GM12864 (cell line): Measurements from ENCODE around the gene TMEM98.

Source experiments
- DNase-seq: peaks from one replicate; pipeline ENCODE4 v3.0.0-alpha.2; 2011; ENCODE audit warnings: low read depth
- H3K4me3 ChIP-seq: 2 replicates; pipeline ENCODE4 v1.5.1; 2011; ENCODE audit warnings: mild to moderate bottlenecking, low read depth, low read length, control low read depth
- TF ChIP-seq, protein P1 (sequence below): IDR thresholded peaks from 2 replicates; pipeline ENCODE4 v1.5.1; 2011; ENCODE audit warnings: low read depth, mild to moderate bottlenecking, moderate library complexity, low read length, control low read depth, inconsistent platforms; ENCODE audit errors: missing control alignments

The TMEM98 gene

DNA sequence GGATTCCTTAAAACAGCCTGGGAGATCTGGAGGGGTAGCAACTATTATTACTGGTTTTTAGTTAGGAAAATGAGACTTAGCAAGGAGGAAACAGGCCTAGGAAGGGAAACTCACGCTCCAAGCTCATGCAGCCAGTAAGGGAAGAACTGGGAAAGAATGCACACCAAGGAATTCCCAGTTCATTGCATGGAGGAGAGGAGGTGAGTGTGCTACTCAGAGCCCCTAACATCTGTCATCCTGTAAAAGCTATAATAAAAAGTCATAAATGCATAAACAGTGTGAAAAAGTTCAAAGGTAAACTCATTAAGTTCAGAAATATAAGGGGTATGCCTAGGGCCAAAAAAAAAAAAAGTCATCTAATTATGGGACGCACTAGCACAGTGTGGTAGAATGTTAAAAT is 25.9 kb downstream of the TMEM98 start:
- no peak for DNase-seq
- TF ChIP-seq, protein P1, sequence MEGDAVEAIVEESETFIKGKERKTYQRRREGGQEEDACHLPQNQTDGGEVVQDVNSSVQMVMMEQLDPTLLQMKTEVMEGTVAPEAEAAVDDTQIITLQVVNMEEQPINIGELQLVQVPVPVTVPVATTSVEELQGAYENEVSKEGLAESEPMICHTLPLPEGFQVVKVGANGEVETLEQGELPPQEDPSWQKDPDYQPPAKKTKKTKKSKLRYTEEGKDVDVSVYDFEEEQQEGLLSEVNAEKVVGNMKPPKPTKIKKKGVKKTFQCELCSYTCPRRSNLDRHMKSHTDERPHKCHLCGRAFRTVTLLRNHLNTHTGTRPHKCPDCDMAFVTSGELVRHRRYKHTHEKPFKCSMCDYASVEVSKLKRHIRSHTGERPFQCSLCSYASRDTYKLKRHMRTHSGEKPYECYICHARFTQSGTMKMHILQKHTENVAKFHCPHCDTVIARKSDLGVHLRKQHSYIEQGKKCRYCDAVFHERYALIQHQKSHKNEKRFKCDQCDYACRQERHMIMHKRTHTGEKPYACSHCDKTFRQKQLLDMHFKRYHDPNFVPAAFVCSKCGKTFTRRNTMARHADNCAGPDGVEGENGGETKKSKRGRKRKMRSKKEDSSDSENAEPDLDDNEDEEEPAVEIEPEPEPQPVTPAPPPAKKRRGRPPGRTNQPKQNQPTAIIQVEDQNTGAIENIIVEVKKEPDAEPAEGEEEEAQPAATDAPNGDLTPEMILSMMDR = no peak

GRCh38 chr17:32954477-32954876 is 26.5 kb downstream of the TMEM98 start:
- no peak for DNase-seq
- TF ChIP-seq, protein P1 = no peak
- H3K4me3 ChIP-seq = no peak overlapping the region

More for the DNA sequence above, 25.9 kb downstream of the TMEM98 start:
- H3K4me3 ChIP-seq = no peak overlapping the region

DNA sequence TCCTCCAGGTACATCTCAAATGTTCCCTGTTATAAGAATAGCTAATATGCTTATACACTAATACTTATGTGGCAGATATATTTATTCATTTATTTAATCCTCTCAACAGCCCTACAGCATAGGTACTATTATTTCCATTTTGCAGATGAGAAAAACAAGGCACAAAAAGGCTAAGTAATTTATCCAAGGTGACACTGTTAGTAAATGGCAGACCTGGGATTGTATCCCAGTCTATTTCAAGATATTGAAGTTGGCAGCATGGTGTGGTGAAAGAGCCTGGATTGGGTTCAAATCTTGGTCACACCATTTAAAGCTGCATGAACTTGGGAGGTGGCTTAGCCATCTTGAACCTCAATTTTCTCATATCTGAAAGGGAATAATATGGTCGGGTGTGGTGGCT is 27.2 kb downstream of the TMEM98 start:
- DNase-seq = no peak
- TF ChIP-seq, protein P1 = no peak
- no peak overlapping the region for H3K4me3 ChIP-seq

DNA sequence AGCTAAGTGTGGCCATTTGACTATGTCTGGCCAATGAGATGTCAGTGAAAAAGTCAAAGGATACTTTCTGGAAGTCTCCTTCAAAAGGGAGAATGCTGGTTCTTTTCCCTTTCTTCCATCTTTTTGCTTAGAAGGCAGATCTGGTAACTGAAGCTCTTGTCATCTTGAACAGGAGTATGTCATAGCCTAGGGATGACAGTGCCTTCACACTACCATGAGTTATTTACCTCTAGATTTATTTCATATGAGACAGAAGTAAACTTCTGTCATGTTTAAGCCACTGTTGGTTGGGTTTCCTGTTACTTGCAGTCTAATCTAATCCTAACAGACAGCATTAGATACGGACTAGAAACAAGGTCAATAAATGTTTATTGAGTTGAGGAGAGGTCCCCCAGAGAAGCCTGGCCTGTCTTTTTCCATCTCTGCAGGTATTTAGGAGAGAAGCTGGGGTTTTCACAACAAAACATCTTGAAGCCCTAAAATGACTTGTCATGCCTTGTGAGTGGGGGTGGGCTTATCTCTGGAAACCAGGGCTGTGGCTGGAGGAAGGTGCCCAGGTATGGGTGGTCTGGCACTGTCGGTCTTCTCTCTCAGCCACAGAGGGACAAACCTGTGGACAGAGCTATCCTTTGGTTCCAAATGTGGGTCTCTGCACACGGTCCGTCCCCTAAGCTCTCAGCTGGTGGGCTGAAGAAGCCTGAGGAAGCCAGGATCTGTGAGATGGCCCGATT is 28.5 kb downstream of the TMEM98 start:
- TF ChIP-seq, protein P1 = no peak
- no peak for DNase-seq
- no peak overlapping the region for H3K4me3 ChIP-seq

DNA sequence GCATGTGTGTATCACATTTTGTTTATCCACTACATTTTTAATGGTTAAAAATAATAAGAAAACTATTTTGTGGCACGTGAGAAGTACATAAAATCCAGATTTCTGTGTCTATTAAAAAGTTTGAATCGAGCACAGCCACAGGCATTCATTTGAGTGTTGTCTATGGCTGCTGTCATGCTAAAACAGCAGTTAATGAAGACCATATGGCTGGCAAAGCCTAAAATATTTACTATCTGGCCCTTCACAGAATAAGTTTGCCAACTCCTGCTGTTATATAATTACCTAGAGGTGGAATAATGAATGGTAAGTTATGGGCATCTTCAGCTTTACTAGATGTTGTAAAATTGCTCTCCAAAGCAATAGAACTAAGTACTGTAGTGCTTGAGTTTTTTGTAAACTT is 30.5 kb downstream of the TMEM98 start:
- DNase-seq = no peak
- TF ChIP-seq, protein P1 = no peak
- H3K4me3 ChIP-seq = no peak overlapping the region

DNA sequence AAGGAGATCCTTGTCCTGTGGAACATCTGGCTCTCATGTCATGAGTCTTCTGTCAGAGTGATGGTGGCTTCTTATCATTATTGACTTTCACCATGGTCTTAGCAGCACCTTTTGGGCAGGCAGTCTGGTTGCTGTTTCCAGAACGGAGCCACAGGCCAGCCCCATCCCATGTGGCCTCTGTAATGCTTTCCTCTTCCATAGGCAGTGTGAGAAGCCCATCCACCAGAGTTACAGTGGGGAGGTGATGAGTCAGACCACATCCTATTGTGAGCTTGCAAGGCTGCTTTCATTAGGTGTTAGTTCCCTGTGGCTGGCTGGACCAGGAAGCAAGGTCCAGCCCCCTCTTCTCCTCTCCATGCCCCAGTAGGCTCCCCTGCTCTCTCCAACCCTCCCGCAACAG is 32.9 kb downstream of the TMEM98 start:
- H3K4me3 ChIP-seq = no peak overlapping the region
- TF ChIP-seq, protein P1 = no peak
- no peak for DNase-seq

GRCh38 chr17:32962320-32962711 is 34.4 kb downstream of the TMEM98 start:
- no peak overlapping the region for H3K4me3 ChIP-seq
- TF ChIP-seq, protein P1 = no peak
- DNase-seq = no peak
